ENCODE measurements around the gene P2RX4.

DNA sequence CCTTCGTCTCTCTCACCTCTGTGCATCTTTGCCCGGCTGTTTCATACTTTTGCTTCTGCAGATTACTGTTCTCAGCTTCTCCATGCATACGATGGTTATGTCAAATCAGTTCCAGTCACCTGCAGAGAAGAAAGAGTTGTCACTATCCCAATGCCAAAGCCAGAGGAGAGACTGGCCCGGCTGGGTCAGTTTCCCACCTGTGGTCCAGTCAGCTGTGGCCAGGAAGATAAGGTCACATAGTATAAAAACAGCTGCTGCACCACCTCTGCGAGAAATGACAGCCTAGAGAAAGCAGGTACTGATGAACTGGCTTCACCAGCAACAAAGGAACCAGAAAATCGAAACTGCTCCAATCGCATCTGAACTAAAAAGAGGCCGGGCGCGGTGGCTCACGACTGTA is 6.4 kb upstream of the P2RX4 start:
- TF ChIP-seq, protein P1, sequence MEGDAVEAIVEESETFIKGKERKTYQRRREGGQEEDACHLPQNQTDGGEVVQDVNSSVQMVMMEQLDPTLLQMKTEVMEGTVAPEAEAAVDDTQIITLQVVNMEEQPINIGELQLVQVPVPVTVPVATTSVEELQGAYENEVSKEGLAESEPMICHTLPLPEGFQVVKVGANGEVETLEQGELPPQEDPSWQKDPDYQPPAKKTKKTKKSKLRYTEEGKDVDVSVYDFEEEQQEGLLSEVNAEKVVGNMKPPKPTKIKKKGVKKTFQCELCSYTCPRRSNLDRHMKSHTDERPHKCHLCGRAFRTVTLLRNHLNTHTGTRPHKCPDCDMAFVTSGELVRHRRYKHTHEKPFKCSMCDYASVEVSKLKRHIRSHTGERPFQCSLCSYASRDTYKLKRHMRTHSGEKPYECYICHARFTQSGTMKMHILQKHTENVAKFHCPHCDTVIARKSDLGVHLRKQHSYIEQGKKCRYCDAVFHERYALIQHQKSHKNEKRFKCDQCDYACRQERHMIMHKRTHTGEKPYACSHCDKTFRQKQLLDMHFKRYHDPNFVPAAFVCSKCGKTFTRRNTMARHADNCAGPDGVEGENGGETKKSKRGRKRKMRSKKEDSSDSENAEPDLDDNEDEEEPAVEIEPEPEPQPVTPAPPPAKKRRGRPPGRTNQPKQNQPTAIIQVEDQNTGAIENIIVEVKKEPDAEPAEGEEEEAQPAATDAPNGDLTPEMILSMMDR (IDR thresholded peaks at IDR 0.05) = no peak
- no peak for TF ChIP-seq POLR2AphosphoS5 (IDR thresholded peaks at IDR 0.05)
- no peak for TF ChIP-seq POLR2A (IDR thresholded peaks at IDR 0.05)
